GM13977 (cell line): ENCODE data around the gene TUBB4B.

ENCODE experiments used
- DNase-seq: peaks from one replicate; pipeline ENCODE4 v3.0.0; 2012; ENCODE audit warnings: low spot score
- CTCF ChIP-seq: IDR thresholded peaks from 2 replicates; pipeline ENCODE4 v1.5.1; 2012; ENCODE audit warnings: mild to moderate bottlenecking, control low read depth; ENCODE audit not compliant: insufficient read depth; ENCODE audit errors: extremely low read depth, missing control alignments
- in situ Hi-C: fragments of 300-500 bp; cut with MboI; formaldehyde crosslinking; loops from one replicate; pipeline ENCODE4 v1.12.0; 2022; ENCODE audit warnings: low sequenced_read_pairs, low pct_unique_long_range_greater_than_20kb, mixed read lengths, inconsistent platforms; ENCODE audit not compliant: unreplicated experiment

TUBB4B gene

GRCh38 chr9:137194909-137195308, 46.2 kb upstream of the TUBB4B start:
- in situ Hi-C loops, result no loop called here
- no peak for DNase-seq
- no peak for TF ChIP-seq CTCF

DNA sequence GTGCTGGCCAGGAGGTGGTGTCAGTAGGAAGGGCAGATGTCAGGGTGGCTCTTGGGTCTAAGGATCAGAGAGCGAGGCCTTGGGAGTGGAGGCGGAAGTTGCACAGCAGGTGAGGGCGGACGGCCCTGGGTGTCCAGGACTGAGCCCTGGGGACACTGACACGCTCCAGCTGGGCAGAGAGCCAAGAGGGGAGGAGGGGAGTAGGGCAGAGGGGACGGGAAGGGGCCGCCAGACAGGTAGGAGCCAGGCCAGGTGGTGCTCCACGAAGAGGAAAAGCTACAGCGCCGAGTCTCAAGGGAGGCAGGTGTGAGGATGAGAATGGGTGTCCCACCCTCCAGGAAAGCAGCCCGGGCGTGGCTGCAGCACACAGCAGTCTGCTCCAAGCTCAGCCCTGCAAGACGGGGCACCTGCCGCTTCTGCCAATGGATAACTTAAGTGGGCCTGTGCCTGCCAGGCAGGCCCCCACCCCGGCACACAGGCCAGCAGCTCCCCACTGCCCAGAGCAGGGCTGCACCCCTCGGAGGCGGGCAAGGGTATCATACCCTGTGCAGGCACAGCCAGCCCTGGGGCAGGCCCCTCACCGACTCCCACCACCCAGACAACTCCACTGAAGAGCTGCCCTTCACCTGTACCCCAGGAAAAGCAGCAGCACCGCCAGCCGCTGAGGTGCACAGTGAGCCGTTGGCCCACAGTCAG, 45.4 kb upstream of the TUBB4B start:
- no peak for DNase-seq
- in situ Hi-C loops, result no loop called here
- no peak for TF ChIP-seq CTCF

DNA sequence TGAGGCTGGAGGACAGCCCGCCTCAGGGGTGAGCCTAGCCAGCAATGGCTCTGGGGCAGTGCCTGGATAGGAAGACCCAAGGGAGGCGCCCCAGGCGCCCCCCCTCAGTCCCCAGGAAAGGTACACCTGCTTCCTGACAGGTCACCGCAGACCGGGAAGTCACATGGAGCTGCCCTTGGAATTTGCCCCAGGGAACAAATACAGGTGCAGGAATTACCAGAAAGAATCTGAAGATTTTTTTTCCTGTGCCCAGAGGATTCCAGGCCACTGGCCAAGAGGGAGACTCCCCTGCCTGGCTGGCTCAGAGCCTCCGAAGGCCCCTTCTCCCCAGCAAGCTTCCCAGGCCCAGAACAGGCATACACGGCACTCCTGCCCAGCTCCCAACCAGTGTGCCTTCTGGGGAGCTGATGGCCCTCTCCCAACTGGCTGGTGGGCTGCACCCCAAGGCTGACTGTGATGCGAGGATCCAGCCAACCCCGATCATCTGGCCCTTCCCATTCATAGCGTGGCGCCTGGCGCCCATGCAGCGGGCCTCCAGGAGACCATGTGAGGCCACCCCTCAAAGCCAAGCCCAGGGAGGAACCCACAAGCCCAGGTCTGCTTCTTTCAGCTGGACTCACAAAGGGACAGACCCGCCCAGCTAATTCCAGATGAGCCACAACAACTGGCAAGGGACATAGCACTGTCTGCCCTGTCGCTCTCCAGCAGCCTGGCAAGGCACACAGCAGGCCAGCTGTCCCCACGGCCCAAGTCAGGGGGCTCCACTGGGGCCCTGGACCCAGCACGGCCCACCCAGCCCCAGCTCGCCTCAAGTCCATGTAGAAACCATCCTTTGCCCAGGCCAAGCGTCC, 42.8 kb upstream of the TUBB4B start:
- DNase-seq, result no peak
- no peak for TF ChIP-seq CTCF
- in situ Hi-C loops, result no loop called here

DNA sequence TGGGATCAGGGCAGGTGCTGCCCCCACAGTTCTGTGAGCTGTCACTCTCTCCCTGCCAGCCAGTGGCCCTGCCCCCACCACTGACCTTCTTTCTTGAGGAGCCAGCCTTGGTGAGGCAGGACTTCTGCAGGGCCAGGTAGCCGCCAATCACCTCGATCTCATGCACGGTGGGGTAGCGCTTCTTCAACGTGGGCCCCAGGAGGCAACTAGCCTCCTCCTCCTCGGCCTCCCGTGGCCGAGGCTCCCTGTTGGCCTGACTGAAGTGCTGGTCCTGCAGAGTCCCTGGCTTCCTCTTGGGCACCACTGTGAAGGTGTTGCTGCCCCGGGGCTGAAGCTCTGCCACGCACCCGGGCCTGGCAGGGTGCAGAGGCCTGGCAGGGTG, 42.2 kb upstream of the TUBB4B start:
- in situ Hi-C loops, result no loop called here
- no peak for TF ChIP-seq CTCF
- DNase-seq, result no peak

DNA sequence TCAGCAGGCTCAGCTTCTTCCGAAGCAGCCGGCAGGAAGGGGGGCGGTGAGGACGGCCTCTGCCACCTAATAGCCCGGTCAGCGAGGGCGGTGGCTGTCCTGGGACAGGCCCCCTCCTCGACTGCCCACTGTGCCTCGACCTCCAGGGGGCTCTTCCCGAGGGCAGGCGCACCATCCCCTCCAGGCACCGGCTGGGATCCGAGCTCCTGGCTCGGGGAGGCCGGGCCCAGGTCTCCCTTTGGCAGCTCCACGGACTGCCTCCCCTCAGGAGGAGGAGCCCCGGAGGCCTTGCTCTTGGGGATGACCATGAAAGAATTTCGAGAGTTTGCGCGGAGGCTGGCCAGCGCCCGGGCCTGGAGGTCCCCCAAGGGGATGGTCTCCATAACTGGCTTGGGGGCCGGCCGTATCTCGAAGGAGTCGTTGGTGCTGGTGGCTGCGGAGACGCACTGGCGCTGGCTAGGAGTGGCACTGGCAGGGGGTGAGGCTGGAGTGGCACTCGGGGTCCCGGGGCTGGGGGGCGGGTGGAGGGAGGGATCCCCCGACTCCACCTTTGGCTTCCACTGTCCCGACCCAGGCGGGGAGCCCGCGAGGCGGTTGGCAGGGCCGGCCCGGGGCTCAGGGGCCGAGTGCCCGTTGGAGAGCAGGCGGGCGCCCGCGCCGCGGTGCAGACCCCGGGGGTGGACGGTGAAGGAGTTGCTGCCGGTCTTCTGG, 41.5 kb upstream of the TUBB4B start:
- no peak for TF ChIP-seq CTCF
- DNase-seq, result no peak
- in situ Hi-C loops, result no loop called here

DNA sequence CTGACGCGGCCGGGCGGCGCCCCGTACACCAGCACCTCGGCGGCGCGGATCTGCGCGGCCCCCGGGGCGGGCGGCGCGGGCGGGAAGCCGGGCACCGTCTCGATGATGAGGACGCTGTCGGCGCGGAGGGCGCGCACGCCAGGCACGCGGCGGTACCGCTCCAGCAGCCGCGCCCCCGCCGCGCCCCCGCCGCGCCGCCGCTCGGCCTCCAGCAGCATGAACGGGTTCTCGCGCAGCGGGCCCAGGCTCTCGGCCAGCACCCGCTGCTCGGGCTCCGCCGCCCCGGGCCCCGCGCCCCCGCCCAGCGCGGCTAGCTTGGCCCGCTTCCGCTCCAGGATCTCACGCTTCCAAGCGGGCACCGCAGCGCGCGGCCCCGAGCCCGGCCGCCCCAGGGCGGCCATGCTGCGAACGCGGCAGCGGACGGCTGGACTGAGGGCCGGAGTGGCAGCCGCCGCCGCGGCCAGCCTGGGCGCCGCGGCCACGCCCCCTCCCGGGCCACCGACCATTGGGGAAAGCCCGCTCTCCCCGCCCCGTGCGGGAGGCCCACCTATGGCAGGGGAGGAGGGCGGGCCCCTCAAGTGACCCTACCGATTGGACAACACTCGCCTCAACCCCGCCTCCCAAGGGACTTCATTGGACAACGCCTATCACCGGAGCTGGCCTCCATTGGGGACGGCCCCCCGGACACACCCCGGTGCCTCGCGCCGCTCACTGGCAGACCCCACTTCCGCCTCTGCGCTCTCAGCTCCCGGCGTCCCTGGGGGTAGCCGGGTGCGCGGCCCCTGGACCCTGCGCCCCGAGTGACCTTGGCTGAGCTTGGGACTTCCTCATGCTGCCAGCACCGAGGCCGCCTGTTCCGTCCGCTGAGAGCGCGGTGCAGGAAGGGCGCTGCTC, 40.5 kb upstream of the TUBB4B start, which contains the start of gene TPRN:
TPRN (minus strand) TSS at position 431 of the 894 bp plus-strand sequence; CDS start at position 401, 30 bp downstream.
- in situ Hi-C loops, result no loop called here
- TF ChIP-seq CTCF, result no peak
- peak; percentile 100 for DNase-seq
